Mesenchymal stem cell (in vitro differentiated cells and primary cell): ENCODE data around the gene TLX3.

ENCODE experiments used
- DNase-seq: peaks from one replicate; pipeline ENCODE4 v3.0.0-alpha.2; 2013
- H2AFZ ChIP-seq: one replicate; pipeline ENCODE4 v1.6.1; 2013; ENCODE audit warnings: low read depth, mild to moderate bottlenecking, control low read depth, inconsistent platforms, low read length, moderate library complexity
- H2AK5ac ChIP-seq: 2 replicates; pipeline ENCODE4 v1.6.1; 2013; ENCODE audit warnings: low read length, moderate library complexity, mild to moderate bottlenecking, inconsistent platforms; ENCODE audit not compliant: severe bottlenecking
- H2BK120ac ChIP-seq: one replicate; pipeline ENCODE4 v1.6.1; 2013; ENCODE audit warnings: low read depth, mild to moderate bottlenecking, inconsistent platforms, low read length, moderate library complexity
- H2BK12ac ChIP-seq, 2 experiments: one replicate each; pipeline ENCODE4 v1.6.1; 2013; ENCODE audit warnings: inconsistent platforms in 2 of 2, low read length in 2 of 2, mild to moderate bottlenecking in 2 of 2, moderate library complexity in 2 of 2, control low read depth in 1 of 2
- H2BK15ac ChIP-seq: one replicate; pipeline ENCODE4 v1.6.1; 2013; ENCODE audit warnings: mild to moderate bottlenecking, low read depth, inconsistent platforms; ENCODE audit not compliant: poor library complexity, severe bottlenecking
- H2BK5ac ChIP-seq: 2 replicates; pipeline ENCODE4 v1.6.1; 2013; ENCODE audit warnings: low read depth, mild to moderate bottlenecking, low read length, control low read depth, inconsistent platforms; ENCODE audit not compliant: poor library complexity, severe bottlenecking
- H3K14ac ChIP-seq, 2 experiments: one replicate each; pipeline ENCODE4 v1.6.1; 2013; ENCODE audit warnings: inconsistent platforms in 2 of 2, low read length in 2 of 2, control low read depth in 1 of 2, mild to moderate bottlenecking in 1 of 2, moderate library complexity in 1 of 2
- H3K18ac ChIP-seq, 2 experiments: one replicate each; pipeline ENCODE4 v1.6.1; 2013; ENCODE audit warnings: inconsistent platforms in 2 of 2, low read length in 2 of 2, control low read depth in 1 of 2, low read depth in 1 of 2, mild to moderate bottlenecking in 1 of 2
- H3K23ac ChIP-seq, 2 experiments: one replicate each; pipeline ENCODE4 v1.6.1; 2013; ENCODE audit warnings: inconsistent platforms in 2 of 2, low read length in 2 of 2, mild to moderate bottlenecking in 2 of 2, moderate library complexity in 2 of 2, control low read depth in 1 of 2
- H3K27ac ChIP-seq: 2 replicates; pipeline ENCODE4 v1.5.1; 2013; ENCODE audit warnings: mild to moderate bottlenecking, moderate library complexity, low read length, control low read depth, inconsistent platforms; ENCODE audit not compliant: poor library complexity, severe bottlenecking
- H3K27me3 ChIP-seq, 2 experiments: 2 replicates each; pipeline versions ENCODE4 v1.6.1 to v1.7.0; 2013; ENCODE audit warnings: low read length in 2 of 2, mild to moderate bottlenecking in 2 of 2, moderate library complexity in 2 of 2, control low read depth in 1 of 2, inconsistent platforms in 1 of 2; ENCODE audit not compliant: control insufficient read depth in 1 of 2, insufficient read depth in 1 of 2
- H3K36me3 ChIP-seq, 2 experiments: 2 replicates each; pipeline versions ENCODE4 v1.6.1 to v1.7.0; 2013; ENCODE audit warnings: low read length in 2 of 2, control low read depth in 1 of 2, inconsistent platforms in 1 of 2, low read depth in 1 of 2, mild to moderate bottlenecking in 1 of 2; ENCODE audit not compliant: insufficient read depth in 2 of 2, control insufficient read depth in 1 of 2
- H3K4ac ChIP-seq, 2 experiments: one replicate each; pipeline ENCODE4 v1.6.1; 2013; ENCODE audit warnings: inconsistent platforms in 2 of 2, low read length in 2 of 2, mild to moderate bottlenecking in 2 of 2, moderate library complexity in 2 of 2, control low read depth in 1 of 2, low read depth in 1 of 2
- H3K4me1 ChIP-seq: 2 replicates; pipeline ENCODE4 v1.6.1; 2013; ENCODE audit warnings: low read depth, low read length, control low read depth; ENCODE audit not compliant: control insufficient read depth, insufficient read depth
- H3K4me2 ChIP-seq: 2 replicates; pipeline ENCODE4 v1.6.1; 2013; ENCODE audit warnings: low read length, mild to moderate bottlenecking, inconsistent platforms; ENCODE audit not compliant: poor library complexity, severe bottlenecking
- H3K4me3 ChIP-seq, 2 experiments: 2 replicates each; pipeline versions ENCODE4 v1.5.1 to v1.7.0; 2013; ENCODE audit warnings: low read length in 2 of 2, mild to moderate bottlenecking in 2 of 2, control low read depth in 1 of 2, low read depth in 1 of 2; ENCODE audit not compliant: insufficient read depth in 1 of 2
- H3K79me1 ChIP-seq: replicated peaks from 2 replicates; pipeline ENCODE4 v1.6.1; 2013; ENCODE audit warnings: mild to moderate bottlenecking, control low read depth, low read length, inconsistent platforms; ENCODE audit not compliant: poor library complexity, severe bottlenecking
- H3K9ac ChIP-seq: 2 replicates; pipeline ENCODE4 v1.7.0; 2013; ENCODE audit warnings: mild to moderate bottlenecking, low read length, moderate library complexity
- H3K9me3 ChIP-seq: 2 replicates; pipeline ENCODE4 v1.7.0; 2013; ENCODE audit warnings: mild to moderate bottlenecking, low read length; ENCODE audit not compliant: control insufficient read depth
- H4K8ac ChIP-seq: one replicate; pipeline ENCODE4 v1.6.1; 2013; ENCODE audit warnings: inconsistent platforms, mild to moderate bottlenecking, low read length, moderate library complexity
- H4K91ac ChIP-seq: one replicate; pipeline ENCODE4 v1.6.1; 2013; ENCODE audit warnings: mild to moderate bottlenecking, low read length, inconsistent platforms
- whole genome bisulfite sequencing: methylation state at CpG from one replicate; pipeline ENCODE4 v1.1.7; 2013; ENCODE audit warnings: mixed read lengths; 5-methylcytosine and 5-hydroxymethylcytosine counted together

TLX3 gene

DNA sequence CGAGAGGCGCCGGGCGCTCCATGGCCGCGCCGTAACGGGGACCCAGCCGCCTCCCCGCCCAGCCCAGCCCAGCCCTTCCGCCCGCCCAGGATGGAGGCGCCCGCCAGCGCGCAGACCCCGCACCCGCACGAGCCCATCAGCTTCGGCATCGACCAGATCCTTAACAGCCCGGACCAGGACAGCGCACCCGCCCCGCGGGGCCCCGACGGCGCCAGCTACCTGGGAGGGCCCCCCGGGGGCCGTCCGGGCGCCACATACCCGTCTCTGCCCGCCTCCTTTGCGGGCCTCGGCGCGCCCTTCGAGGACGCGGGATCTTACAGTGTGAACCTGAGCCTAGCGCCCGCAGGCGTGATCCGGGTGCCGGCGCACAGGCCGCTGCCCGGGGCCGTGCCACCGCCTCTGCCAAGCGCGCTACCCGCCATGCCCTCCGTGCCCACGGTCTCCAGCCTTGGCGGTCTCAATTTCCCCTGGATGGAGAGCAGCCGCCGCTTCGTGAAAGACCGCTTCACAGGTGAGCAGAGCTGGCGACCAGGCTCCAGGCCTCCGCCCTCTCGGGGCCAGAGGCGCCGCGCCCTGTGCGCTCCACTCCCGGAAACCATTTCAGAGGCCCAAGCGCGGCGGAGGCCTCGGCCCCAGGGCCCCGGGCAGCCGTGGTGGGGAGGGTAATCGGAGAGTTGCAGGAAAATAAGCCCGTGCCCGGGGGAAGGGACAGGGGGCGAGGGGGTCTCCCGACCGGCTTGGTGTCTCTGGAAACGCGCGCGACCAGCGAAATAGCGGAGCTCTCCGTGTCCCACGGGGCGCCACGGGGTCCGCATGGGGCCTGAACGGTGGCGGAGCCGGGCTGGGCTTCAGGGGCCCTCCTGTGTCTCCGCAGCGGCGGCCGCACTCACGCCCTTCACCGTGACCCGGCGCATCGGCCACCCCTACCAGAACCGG is 496 bp downstream of the TLX3 start:
- no peak overlapping the region for H3K4ac ChIP-seq
- H3K27me3 ChIP-seq: peaks cover 93 to 96% of the 10 kb centered on the region in 2 experiments
- H3K9ac ChIP-seq: no peak overlapping the region
- no peak overlapping the region for H4K91ac ChIP-seq
- no peak overlapping the region for H2AK5ac ChIP-seq
- no peaks in the 10 kb centered on the region for H3K9me3 ChIP-seq
- peaks cover 40% of the 10 kb centered on the region for H3K4me1 ChIP-seq
- peak overlapping the region; percentile 44 for H3K4me2 ChIP-seq
- H2BK12ac ChIP-seq: no peak overlapping the region
- peak overlapping the region in 1 of 2 experiments; percentile 12 for H3K4me3 ChIP-seq
- no peak overlapping the region for H2BK15ac ChIP-seq
- peak overlapping the region in 1 of 2 experiments; percentile 10 for H3K23ac ChIP-seq
- no peak overlapping the region for H3K18ac ChIP-seq
- H3K36me3 ChIP-seq: no peaks in the 10 kb centered on the region
- no peak overlapping the region for H4K8ac ChIP-seq
- no peak overlapping the region for H2BK5ac ChIP-seq
- H3K27ac ChIP-seq: no peak overlapping the region
- no peaks in the 10 kb centered on the region for H3K79me1 ChIP-seq
- no peak overlapping the region for H2AFZ ChIP-seq
- H2BK120ac ChIP-seq: no peak overlapping the region
- WGBS: 3% methylated on average over 92 of the region's 106 CpGs
- no peak for DNase-seq
- no peak overlapping the region for H3K14ac ChIP-seq

DNA sequence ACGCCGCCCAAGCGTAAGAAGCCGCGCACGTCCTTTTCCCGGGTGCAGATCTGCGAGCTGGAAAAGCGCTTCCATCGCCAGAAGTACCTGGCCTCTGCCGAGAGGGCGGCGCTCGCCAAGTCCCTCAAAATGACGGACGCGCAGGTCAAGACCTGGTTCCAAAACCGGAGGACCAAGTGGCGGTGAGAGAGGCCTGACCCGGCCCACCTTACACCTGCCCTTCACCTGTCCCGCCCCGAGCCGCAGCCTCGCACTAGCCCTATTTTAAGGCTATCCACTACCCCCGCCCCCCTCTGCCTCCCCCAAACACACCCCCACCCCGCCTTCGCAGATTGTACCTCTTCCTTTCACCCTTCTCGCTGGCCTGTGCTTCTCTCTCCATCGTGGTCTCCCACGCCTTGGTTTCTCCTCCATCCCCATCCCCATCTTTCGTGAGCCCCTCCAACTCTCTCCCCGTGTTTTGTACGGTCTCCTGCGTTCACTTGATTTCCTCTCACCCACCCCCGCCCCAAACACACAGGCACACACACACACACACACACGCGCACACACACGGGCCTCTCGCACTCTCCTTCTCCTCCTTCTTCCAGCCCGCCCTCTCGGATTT is 1.3 kb downstream of the TLX3 start:
- H4K8ac ChIP-seq: no peak overlapping the region
- no peaks in the 10 kb centered on the region for H3K9me3 ChIP-seq
- no peaks in the 10 kb centered on the region for H3K36me3 ChIP-seq
- peaks cover 93 to 96% of the 10 kb centered on the region in 2 experiments for H3K27me3 ChIP-seq
- H2AK5ac ChIP-seq: no peak overlapping the region
- no peak overlapping the region for H3K27ac ChIP-seq
- H3K23ac ChIP-seq: peak overlapping the region in 1 of 2 experiments; percentile 10
- no peak overlapping the region for H3K4me2 ChIP-seq
- H2BK120ac ChIP-seq: no peak overlapping the region
- H3K79me1 ChIP-seq: no peaks in the 10 kb centered on the region
- H2BK12ac ChIP-seq: no peak overlapping the region
- 4% methylated on average over 40 of the region's 41 CpGs for WGBS
- H3K14ac ChIP-seq: no peak overlapping the region
- H3K4me1 ChIP-seq: peaks cover 47% of the 10 kb centered on the region
- H2BK15ac ChIP-seq: no peak overlapping the region
- H2BK5ac ChIP-seq: no peak overlapping the region
- no peak overlapping the region for H2AFZ ChIP-seq
- no peak overlapping the region for H3K4me3 ChIP-seq
- no peak overlapping the region for H3K18ac ChIP-seq
- DNase-seq: no peak
- no peak overlapping the region for H3K4ac ChIP-seq
- H4K91ac ChIP-seq: no peak overlapping the region
- no peak overlapping the region for H3K9ac ChIP-seq

GRCh38 chr5:171310819-171311321 is 1.8 kb downstream of the TLX3 start:
- Histone ChIP-seq H2BK120ac (no peak overlapping the region), H4K8ac (no peak overlapping the region), H3K4me2 (peak overlapping the region; percentile 70), H3K14ac (no peak overlapping the region), H3K9ac (no peak overlapping the region), H2BK12ac (no peak overlapping the region), H3K9me3 (no peaks in the 10 kb centered on the region), H3K27me3 (peaks cover 93 to 96% of the 10 kb centered on the region in 2 experiments), H2BK15ac (no peak overlapping the region), H2AFZ (no peak overlapping the region), H3K23ac (peak overlapping the region in 1 of 2 experiments; percentile 83), H3K18ac (no peak overlapping the region), H3K4me1 (peaks cover 51% of the 10 kb centered on the region), H2AK5ac (no peak overlapping the region), H3K27ac (no peak overlapping the region), H4K91ac (no peak overlapping the region), H3K4me3 (no peak overlapping the region), H3K79me1 (no peaks in the 10 kb centered on the region), H3K4ac (no peak overlapping the region), H2BK5ac (no peak overlapping the region), H3K36me3 (no peaks in the 10 kb centered on the region)
- peak; percentile 6 for DNase-seq
- WGBS: 6% methylated on average over 41 of the region's 41 CpGs
